ENCODE results near the gene SUFU.

Gene SUFU

GRCh38 chr10:102643336-102644065 lies 139.7 kb downstream of the SUFU start:
- no peak for DNase-seq

GRCh38 chr10:102644066-102644645 lies 140.4 kb downstream of the SUFU start, which contains the start of gene TRIM8:
TRIM8 (plus strand) TSS chr10:102644479; CDS start chr10:102644618, 139 bp downstream.
- DNase-seq, result no peak

- DNase-seq, result no peak
These were observed 141.0 kb downstream of the SUFU start for GRCh38 chr10:102644646-102645387.

- DNase-seq, result no peak
These were observed 141.6 kb downstream of the SUFU start for GRCh38 chr10:102645388-102645740.

GRCh38 chr10:102645741-102646609 lies 142.2 kb downstream of the SUFU start:
- no peak for DNase-seq

- no peak for DNase-seq
These were observed 143.1 kb downstream of the SUFU start for GRCh38 chr10:102646610-102647442.

- DNase-seq, result no peak
These were observed 143.9 kb downstream of the SUFU start for GRCh38 chr10:102647443-102648268.

- no peak for DNase-seq
These were observed 144.6 kb downstream of the SUFU start for GRCh38 chr10:102648269-102648888.

- no peak for DNase-seq
These were observed 145.4 kb downstream of the SUFU start for GRCh38 chr10:102648889-102649796.

- no peak for DNase-seq
These were observed 146.3 kb downstream of the SUFU start for GRCh38 chr10:102649797-102650654.

GRCh38 chr10:102650655-102651454 lies 147.1 kb downstream of the SUFU start:
- no peak for DNase-seq

- DNase-seq, result no peak
These were observed 147.8 kb downstream of the SUFU start for GRCh38 chr10:102651455-102652169.

- DNase-seq, result no peak
These were observed 148.6 kb downstream of the SUFU start for GRCh38 chr10:102652170-102652916.

- DNase-seq, result no peak
These were observed 149.3 kb downstream of the SUFU start for GRCh38 chr10:102653060-102653459.

GRCh38 chr10:102654566-102654965 lies 150.8 kb downstream of the SUFU start:
- no peak for DNase-seq

- DNase-seq, result no peak
These were observed 151.2 kb downstream of the SUFU start for GRCh38 chr10:102654969-102655368.
